NCI-H146 (cell line): Measurements from ENCODE around the gene ADGRD1.

Experiments
- DNase-seq: peaks from one replicate; lab custom pipeline; 2025; lab: John Stamatoyannopoulos, UW

Gene ADGRD1

DNA sequence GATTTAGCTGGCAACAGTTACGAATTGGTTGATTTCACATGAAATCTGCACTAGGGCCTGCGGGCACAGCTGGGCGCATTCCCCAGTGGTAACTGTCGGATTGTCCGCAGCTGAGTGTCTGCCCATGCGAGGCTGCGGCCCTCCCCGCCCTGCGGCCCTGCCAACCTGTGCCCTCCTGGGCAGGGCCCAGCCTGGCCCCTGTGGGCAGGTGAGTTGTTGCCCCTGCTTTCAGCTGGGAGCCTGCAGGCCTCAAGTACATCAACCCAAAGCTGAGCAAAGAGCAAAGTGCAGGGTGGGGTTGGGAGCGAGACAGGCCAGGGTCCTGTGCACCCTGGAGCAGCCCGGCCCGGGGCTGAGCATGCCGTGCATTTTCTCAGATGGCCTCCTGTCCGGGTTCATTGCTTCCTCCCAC, 89.1 kb downstream of the ADGRD1 start:
- no peak for DNase-seq

- no peak for DNase-seq
These were observed 89.7 kb downstream of the ADGRD1 start for GRCh38 chr12:131043401-131043871.

- no peak for DNase-seq
These were observed 90.4 kb downstream of the ADGRD1 start for GRCh38 chr12:131044136-131044535.

- no peak for DNase-seq
These were observed 91.2 kb downstream of the ADGRD1 start for GRCh38 chr12:131044760-131045381.

DNA sequence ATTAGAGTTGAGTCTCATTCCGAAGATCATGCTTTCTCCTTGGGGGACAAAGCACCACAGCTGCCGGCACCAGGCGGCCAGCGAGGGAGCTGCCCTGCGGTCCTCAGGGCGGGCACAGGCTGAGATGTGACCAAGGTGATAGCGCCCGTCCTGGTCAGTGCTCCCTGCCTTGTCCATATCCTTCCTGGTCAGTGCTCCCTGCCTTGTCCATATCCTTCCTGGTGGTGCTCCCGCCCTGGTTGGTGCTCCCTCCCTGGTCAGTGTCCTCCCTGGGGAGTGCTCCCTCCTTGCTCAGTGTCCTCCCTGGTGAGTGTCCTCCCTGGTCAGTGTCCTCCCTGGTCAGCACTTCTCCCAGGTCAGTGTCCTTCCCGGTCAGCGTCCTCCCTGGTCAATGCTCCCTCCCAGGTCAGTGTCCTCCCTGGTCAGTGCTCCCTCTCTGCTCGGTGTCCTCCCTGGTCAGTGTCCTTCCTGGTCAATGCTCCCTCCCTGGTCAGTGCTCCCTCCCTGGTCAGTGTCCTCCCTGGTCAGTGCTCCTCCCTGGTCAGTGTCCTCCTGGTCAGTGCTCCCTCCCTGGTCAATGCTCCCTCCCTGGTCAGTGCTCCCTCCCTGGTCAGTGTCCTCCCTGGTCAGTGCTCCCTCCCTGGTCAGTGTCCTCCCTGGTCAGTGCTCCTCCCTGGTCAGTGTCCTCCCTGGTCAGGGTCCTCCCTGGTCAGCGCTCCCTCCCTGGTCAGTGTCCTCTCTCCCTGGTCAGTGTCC, 92.2 kb downstream of the ADGRD1 start:
- no peak for DNase-seq

- no peak for DNase-seq
These were observed 93.4 kb downstream of the ADGRD1 start for GRCh38 chr12:131046813-131047788.

GRCh38 chr12:131047789-131048610, 94.3 kb downstream of the ADGRD1 start:
- no peak for DNase-seq

- no peak for DNase-seq
These were observed 94.9 kb downstream of the ADGRD1 start for GRCh38 chr12:131048611-131048990.

DNA sequence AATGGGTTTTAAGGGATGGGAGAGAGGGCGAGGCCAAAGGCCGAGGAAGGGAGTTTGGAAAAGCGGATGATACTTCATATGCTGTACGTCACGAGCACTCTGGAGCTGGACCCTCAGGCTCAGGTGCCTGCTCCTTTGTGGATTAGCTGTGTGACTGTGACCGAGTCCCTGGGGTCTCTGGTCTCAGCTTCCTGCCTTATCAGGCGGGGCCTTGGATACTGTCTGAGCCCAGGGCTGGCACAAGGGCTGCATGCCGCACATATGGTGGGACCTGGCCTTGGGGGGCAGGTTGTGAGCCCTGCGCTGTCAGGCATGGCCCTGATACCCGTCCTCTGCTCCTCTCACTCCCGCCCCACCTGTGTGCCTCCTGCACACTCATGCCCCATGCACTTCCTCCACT, 95.3 kb downstream of the ADGRD1 start:
- no peak for DNase-seq

DNA sequence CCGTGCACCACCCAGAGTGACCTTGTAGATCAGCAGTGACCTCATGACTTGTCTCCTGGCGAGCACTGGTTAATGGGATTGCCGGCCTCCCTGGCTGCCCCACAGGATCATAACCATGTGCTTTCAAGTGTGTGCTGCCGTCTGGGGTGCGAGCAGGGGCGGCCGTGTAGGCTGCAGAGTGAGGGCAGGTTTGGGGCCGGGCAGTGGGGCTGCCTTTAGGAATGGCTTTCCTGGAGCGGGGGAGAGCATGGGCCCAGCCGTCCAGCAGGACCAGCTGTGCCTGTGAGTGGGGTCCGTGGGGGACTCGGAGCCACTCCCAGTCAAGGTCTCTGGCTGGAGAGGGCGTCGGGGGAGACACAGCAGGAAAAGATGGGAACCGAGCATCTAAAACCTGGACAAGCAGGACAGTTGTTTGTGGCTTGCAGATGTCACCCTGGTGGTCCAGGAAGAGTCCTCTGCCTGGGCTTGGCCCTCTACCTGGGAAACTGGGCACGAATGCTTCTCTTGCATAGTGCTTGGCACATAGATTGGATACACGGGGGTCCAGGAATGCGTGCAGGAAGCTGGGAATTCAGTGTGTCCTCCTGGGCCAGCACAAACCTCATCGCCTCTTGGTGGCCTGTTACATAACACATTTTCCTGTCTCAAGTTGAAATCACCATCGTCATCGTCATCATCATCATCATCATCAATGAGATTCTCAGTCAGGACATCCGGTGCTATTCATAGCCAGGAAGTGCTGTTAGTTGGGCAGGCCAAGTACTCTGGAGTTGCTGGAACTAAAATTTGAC, 96.0 kb downstream of the ADGRD1 start:
- no peak for DNase-seq

DNA sequence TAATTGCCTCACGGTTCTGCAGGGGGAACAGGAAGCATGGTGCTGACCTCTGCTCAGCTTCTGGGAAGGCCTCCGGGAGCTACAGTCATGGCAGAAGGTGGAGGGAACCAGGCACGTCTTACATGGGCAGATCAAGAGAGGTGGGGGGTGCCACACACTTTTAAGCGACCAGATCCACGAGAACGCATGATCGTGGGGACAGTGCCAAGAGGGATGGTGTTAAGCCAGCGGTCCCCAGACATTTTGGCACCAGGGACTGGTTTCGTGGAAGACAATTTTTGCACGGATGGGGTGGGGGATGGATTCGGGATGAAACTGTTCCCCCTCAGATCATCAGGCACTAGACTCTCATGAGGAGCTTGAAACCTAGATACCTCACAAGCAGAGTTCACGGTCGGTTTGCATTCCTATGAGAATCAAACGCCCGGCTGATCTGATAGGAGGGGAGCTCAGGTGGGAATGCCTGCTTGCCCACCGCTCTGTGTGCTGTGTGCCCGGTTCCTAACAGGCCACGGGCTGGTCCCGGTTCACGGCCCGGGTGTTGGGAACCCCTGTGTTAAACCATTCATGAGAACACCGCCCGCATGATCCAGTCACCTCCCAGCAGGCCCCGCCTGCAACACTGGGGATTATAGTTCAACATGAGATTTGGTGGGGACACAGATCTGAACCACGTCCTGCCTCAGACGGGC, 96.9 kb downstream of the ADGRD1 start:
- DNase-seq: no peak

DNA sequence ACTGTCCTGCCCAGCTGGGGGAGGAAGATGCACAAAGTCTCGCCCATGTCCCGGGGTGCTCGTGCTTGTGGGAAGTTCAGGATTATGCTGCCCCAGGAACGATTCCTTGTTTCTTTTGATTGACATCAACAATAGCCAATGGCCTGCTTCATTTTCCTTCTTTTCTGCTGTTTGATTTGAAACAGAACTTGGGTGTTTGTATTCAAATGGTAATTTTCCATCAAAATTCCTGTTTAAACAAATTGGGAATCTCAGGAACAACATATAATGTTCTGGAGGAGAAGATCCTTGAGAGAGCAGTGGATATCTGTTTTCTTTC, 97.4 kb downstream of the ADGRD1 start:
- DNase-seq: no peak

DNA sequence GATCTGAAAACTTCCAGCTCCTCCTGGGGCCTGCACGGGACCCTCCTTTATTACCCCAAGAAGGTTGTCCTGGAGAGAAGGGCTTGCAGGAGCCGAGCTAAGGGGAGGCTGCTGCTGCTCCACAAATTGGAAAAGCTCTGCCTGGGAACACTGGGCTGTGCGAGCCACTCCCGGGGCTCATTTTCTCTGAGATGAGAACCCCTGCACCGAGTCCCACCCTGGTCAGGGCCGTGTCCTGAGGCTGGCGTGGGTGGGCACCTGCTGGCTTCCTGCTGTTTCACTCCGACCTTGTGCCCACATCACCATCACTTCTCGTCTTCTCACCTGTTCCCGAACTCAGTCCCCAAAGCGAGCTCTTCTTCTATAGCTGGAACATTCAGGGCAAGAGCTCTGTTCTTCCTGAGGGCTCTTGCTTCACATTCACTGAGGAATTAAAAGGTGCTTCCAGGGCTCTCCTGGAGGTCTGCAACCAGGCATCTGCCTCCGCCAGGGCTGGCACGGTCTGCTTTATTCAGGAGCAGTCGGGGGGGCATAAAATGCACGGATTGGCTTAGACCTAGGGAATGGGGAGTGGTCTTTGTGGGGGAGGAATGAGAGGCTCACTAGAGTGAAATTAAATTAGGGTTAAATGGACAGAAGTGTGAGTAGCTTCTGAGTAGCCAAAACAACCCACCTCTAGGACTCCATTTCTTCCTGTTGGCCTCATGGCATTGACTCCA, 98.5 kb downstream of the ADGRD1 start:
- no peak for DNase-seq

DNA sequence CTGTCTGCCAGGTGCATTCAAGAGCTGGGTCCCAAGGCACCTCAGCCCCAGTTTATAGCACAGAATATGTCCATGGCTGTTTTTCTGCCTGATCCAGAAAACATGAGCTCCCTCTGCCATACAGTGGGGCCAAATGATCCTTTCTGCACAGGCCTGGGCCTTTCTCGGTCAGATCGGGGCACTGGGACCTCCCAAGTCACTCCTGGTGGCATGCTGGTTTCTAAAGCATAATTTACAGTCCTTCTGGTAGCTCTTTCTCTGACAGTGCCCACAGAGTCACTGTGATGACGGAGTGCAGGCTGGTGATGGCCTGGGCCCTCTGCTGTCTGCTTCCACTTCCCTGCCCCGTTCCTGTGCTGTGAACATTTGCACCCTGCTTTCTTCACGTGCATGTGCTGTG, 99.2 kb downstream of the ADGRD1 start:
- DNase-seq: no peak

- no peak for DNase-seq
These were observed 99.9 kb downstream of the ADGRD1 start for GRCh38 chr12:131053567-131053966.

GRCh38 chr12:131054345-131055092, 100.8 kb downstream of the ADGRD1 start:
- no peak for DNase-seq

GRCh38 chr12:131055093-131055465, 101.4 kb downstream of the ADGRD1 start:
- DNase-seq: no peak

GRCh38 chr12:131055596-131056233, 102.0 kb downstream of the ADGRD1 start:
- DNase-seq: no peak

DNA sequence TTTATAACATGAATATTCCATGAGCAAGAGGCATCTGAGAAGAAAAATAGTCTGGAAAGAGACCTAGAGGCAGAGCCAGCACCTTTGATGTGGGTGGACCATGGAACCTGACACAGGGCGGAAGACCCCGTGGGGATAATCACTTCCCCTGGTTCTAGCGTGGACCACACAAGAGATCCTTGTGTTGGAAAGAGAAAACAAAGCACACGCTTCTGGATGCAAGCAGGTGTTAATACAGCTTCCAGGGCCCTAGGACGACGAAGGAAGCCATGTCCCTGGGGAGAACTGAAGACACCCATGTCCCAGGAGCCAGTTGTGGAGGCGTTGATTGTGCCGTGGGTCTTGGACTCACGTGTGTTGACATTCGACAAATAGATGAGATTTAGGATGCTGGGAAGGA, 102.9 kb downstream of the ADGRD1 start:
- no peak for DNase-seq
